Measurements from ENCODE around the gene PLEKHF1. TPM values are rescaled to one million over a fixed set of nuclear protein-coding genes. Genes with fewer than 3 reads are reported as not detected.

PLEKHF1 gene
- total and polyA plus RNA-seq, 2 of the 13 experiments (the other 11 are each of a cell fraction or from before 2014, with no cell fraction given) = 2.9 to 3.8 TPM

GRCh38 chr19:29724102-29724641 lies 58.9 kb downstream of the PLEKHF1 start:
- TF ChIP-seq, protein P1, sequence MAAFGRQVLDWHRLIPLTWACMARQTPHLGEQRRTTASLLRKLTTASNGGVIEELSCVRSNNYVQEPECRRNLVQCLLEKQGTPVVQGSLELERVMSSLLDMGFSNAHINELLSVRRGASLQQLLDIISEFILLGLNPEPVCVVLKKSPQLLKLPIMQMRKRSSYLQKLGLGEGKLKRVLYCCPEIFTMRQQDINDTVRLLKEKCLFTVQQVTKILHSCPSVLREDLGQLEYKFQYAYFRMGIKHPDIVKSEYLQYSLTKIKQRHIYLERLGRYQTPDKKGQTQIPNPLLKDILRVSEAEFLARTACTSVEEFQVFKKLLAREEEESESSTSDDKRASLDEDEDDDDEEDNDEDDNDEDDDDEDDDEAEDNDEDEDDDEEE (CRISPR knock-in tag; IDR thresholded peaks at IDR 0.05) = no peak
- TF ChIP-seq, protein P2, sequence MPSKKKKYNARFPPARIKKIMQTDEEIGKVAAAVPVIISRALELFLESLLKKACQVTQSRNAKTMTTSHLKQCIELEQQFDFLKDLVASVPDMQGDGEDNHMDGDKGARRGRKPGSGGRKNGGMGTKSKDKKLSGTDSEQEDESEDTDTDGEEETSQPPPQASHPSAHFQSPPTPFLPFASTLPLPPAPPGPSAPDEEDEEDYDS (CRISPR knock-in tag; IDR thresholded peaks at IDR 0.05) = no peak
- TF ChIP-seq PHF8 (CRISPR knock-in tag; IDR thresholded peaks at IDR 0.05) (no peak), ZNF136 (CRISPR knock-in tag; IDR thresholded peaks at IDR 0.05; ENCODE audit: low read depth) (no peak)
- no peaks in the 10 kb centered on the region for H3K36me3 ChIP-seq (replicated peaks in 1 of 2; ENCODE audit: control insufficient read depth in 1 of 2, insufficient read depth in 2 of 2, low read length in 2 of 2)
- ChIA-PET POLR2A (no interaction called here), CTCF (ENCODE audit: low intra/inter-chr PET ratio, low total read pairs) (no interaction called here)
- peaks cover 1 to 18% of the 10 kb centered on the region in 2 experiments; a peak in 1 of 5 replicates for H3K27me3 ChIP-seq (ENCODE audit: control insufficient read depth in 1 of 2, insufficient read depth in 2 of 2, low read length in 2 of 2)
- H3K79me2 ChIP-seq (ENCODE audit: insufficient read depth, low read length) = no peaks in the 10 kb centered on the region
- H3K27ac ChIP-seq (ENCODE audit: extremely low read length, insufficient read depth, low read length) = no peak overlapping the region
- no peaks in the 10 kb centered on the region for H3K9me3 ChIP-seq (ENCODE audit: low read length)
- no peak overlapping the region for H2AFZ ChIP-seq (ENCODE audit: low read length)
- WGBS (ENCODE audit: low lambda C conversion rate) = 67% methylated on average over 24 of the region's 39 CpGs
- ATAC-seq (no peak), FAIRE-seq (no peak), DNase-seq (ENCODE audit: low spot score) (no peak)
- H4K20me1 ChIP-seq (ENCODE audit: insufficient read depth, low read length) = no peaks in the 10 kb centered on the region
- BruUV-seq (replicated peaks) = no TSS peak
- H3K9ac ChIP-seq (ENCODE audit: insufficient read depth, low read depth, low read length) = no peak overlapping the region
- intact Hi-C loops (cut with micrococcal nuclease; ENCODE audit: unreplicated experiment) = no loop called here
- H3K4me1 ChIP-seq (ENCODE audit: insufficient read depth, low read length) = no peaks in the 10 kb centered on the region
- no peak overlapping the region for H3K4me2 ChIP-seq (ENCODE audit: low read depth, low read length)
- in situ Hi-C loops (cut with HindIII; ENCODE audit: extremely low pct_ligation_motif_present, low pct_unique_long_range_greater_than_20kb) = no loop called here
- no peak overlapping the region for H3K4me3 ChIP-seq (replicated peaks in 1 of 3; ENCODE audit: insufficient read depth in 1 of 3, low read depth in 2 of 3, low read length in 3 of 3)

GRCh38 chr19:29724746-29725145 lies 59.5 kb downstream of the PLEKHF1 start:
- CTCF ChIA-PET (ENCODE audit: low intra/inter-chr PET ratio, low total read pairs) = no interaction called here
- intact Hi-C loops (cut with micrococcal nuclease; ENCODE audit: unreplicated experiment) = no loop called here
- Histone ChIP-seq H4K20me1 (ENCODE audit: insufficient read depth, low read length) (no peaks in the 10 kb centered on the region), H3K4me2 (ENCODE audit: low read depth, low read length) (no peak overlapping the region), H3K36me3 (replicated peaks in 1 of 2; ENCODE audit: control insufficient read depth in 1 of 2, insufficient read depth in 2 of 2, low read length in 2 of 2) (no peaks in the 10 kb centered on the region), H2AFZ (ENCODE audit: low read length) (no peak overlapping the region), H3K27ac (ENCODE audit: extremely low read length, insufficient read depth, low read length) (no peak overlapping the region), H3K27me3 (ENCODE audit: control insufficient read depth in 1 of 2, insufficient read depth in 2 of 2, low read length in 2 of 2) (peaks cover 1 to 18% of the 10 kb centered on the region in 2 experiments; a peak in 1 of 5 replicates), H3K79me2 (ENCODE audit: insufficient read depth, low read length) (no peaks in the 10 kb centered on the region), H3K9me3 (ENCODE audit: low read length) (no peaks in the 10 kb centered on the region), H3K9ac (ENCODE audit: insufficient read depth, low read depth, low read length) (no peak overlapping the region), H3K4me1 (ENCODE audit: insufficient read depth, low read length) (no peaks in the 10 kb centered on the region), H3K4me3 (replicated peaks in 1 of 3; ENCODE audit: insufficient read depth in 1 of 3, low read depth in 2 of 3, low read length in 3 of 3) (no peak overlapping the region)
- no TSS peak for BruUV-seq (replicated peaks)
- WGBS (ENCODE audit: low lambda C conversion rate) = 57% methylated on average over 14 of the region's 14 CpGs
- DNase-seq (ENCODE audit: low spot score) = no peak
- ATAC-seq = no peak
- POLR2A ChIA-PET = no interaction called here
- in situ Hi-C loops (cut with HindIII; ENCODE audit: extremely low pct_ligation_motif_present, low pct_unique_long_range_greater_than_20kb) = loop anchor here (25.0 kb wide), 1 partner anchor 938 kb away; no protein-coding TSS in a partner anchor
- no peak for FAIRE-seq
- TF ChIP-seq SSRP1 (CRISPR knock-in tag; IDR thresholded peaks at IDR 0.05) = no peak
- no peak for TF ChIP-seq POGZ (CRISPR knock-in tag; IDR thresholded peaks at IDR 0.05)
- no peak for TF ChIP-seq ZNF10 (CRISPR knock-in tag; IDR thresholded peaks at IDR 0.05; ENCODE audit: borderline replicate concordance, low read depth)
- TF ChIP-seq ZNF296 (CRISPR knock-in tag; conservative IDR thresholded peaks at IDR 0.05) = no peak
- no peak for TF ChIP-seq ZNF543 (CRISPR knock-in tag; IDR thresholded peaks at IDR 0.05)
- no peak for TF ChIP-seq HNF4G (IDR thresholded peaks at IDR 0.05; ENCODE audit: borderline replicate concordance, low read depth, low read length)
- no peak for TF ChIP-seq HNF4G (CRISPR knock-in tag; IDR thresholded peaks at IDR 0.05; ENCODE audit: borderline replicate concordance, low read depth)
- no peak for TF ChIP-seq BRD4 (CRISPR knock-in tag; IDR thresholded peaks at IDR 0.05)
- TF ChIP-seq, protein P3, sequence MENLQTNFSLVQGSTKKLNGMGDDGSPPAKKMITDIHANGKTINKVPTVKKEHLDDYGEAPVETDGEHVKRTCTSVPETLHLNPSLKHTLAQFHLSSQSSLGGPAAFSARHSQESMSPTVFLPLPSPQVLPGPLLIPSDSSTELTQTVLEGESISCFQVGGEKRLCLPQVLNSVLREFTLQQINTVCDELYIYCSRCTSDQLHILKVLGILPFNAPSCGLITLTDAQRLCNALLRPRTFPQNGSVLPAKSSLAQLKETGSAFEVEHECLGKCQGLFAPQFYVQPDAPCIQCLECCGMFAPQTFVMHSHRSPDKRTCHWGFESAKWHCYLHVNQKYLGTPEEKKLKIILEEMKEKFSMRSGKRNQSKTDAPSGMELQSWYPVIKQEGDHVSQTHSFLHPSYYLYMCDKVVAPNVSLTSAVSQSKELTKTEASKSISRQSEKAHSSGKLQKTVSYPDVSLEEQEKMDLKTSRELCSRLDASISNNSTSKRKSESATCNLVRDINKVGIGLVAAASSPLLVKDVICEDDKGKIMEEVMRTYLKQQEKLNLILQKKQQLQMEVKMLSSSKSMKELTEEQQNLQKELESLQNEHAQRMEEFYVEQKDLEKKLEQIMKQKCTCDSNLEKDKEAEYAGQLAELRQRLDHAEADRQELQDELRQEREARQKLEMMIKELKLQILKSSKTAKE (CRISPR knock-in tag; IDR thresholded peaks at IDR 0.05; ENCODE audit: borderline replicate concordance) = no peak
- no peak for TF ChIP-seq ZNF563 (CRISPR knock-in tag; IDR thresholded peaks at IDR 0.05)
